GM21447 (cell line): ENCODE measurements around the gene C2orf66.

Source experiments
- ATAC-seq: cut with Tn5 transposase; IDR thresholded peaks from one replicate; pipeline ENCODE4 v1.9.1; 2021; ENCODE audit not compliant: unreplicated experiment

C2orf66 gene

DNA sequence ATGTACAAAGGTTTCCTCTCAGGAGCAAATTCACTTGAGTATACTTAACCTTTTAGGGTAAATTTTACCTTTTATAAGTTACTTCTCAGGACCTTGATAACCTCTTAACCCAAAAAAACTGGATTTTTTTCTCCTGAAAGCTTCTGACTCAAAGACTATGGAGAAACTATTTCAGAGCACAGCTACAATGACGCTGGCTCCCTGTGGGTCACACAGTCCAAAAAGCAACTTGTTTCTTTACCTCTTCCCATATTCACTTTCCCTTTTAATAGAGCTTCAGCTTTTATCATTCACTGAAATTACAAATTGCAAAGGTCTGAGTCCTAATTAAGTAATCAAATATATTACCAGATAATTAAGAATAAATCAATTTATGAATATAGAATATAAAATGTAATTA, 42.1 kb downstream of the C2orf66 start:
- no peak for ATAC-seq

DNA sequence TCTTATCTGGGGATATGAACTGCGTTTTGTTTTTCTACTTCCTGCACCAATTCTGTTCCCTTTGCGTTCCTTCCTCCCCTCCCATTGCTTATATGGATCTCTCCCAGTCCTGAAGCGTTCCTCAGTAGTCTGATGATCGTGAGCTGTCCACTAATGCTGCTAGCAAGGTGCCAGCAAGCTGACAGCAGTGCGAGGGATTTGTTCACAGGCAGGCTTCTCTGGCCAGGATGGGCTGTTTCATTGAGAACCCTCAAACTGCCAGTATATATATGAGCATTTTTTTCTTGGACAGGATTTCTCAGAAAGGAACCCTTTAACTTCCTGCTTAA, 49.8 kb downstream of the C2orf66 start:
- no peak for ATAC-seq

DNA sequence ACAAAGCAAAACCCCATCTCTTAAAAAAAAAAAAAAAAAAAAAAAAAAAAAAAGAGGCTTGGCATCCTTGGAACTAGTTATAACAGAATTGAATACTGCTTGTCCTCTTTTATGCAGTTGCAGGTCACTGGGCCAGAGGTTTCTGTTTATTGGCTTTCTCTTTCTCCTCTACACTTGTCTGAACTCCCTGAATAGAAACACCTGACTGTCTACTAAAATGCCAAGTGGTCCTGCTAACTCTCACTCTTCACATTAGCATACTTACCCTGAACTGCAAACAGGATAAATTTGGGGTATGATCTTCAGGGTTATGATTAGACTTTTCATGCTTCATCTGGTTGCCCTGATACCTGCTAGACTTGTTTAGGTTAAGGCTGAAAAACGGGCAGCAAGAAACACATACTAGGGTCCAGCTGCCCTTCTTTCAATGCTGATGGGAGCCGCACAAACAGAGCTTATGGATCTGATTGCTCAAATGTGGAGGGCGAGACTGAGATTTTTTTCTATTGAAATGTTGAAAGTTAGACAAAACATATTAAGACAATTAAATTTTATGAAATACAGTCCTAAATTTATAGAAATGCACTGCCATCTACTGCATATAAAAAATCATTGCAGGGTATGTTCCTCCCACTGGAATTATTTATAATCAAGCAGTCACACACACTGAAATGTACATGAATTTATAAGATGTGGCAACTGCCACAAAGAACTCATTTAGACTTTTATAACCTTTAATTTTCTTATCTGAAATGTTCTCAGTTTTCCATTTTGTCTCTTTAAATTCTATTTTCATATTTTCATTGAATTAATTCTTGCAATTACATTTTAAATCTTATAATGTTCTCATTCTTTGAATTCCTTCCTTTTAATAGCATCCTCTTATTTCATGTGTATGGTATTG, 50.4 kb downstream of the C2orf66 start:
- no peak for ATAC-seq
